Left renal pelvis (tissue), 4 donors: ENCODE results near the gene LYST. TPM values are rescaled to one million over a fixed set of nuclear protein-coding genes. Genes with fewer than 3 reads are reported as not detected.
A peak's percentile ranks its signal among the peaks of the same experiment; 100 is the strongest.

Source experiments
- DNase-seq, 4 donors: peaks; one replicate each; pipeline ENCODE4 v3.0.0-alpha.2; 2013; ENCODE audit warnings: low read depth in 4 of 4, low spot score in 3 of 4
- polyA plus RNA-seq, 4 donors: library from polyadenylated mRNA; unstranded; fragments of 120-200 nt; gene quantifications; one replicate each; pipeline ENCODE4 v1.2.1, GENCODE V29; 2013; ENCODE audit not compliant: insufficient read length in 4 of 4

The LYST gene
- polyA plus RNA-seq, 4 donors: 8.2 to 14.6 (median 11.5) TPM

DNA sequence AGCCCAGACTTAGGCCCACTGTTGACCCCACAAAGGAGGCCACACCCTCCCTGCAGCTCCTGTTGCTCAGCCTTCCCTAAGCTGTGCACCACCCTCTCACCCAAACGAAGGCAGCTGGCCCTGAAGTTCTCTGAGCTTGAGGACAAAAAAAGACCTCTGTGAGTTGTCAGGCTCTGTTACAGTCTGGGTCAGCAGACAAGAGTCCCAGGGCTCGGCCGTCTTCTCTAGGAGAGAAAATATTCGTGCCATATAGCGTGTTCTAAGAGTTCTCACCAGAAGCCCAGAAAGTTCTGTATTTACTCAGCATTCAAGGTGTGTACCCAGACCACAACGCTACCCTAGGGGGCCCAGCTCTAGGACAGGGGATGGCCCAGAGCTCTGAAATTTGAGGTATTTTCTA, 25.5 kb upstream of the LYST start:
- no peak for DNase-seq

DNA sequence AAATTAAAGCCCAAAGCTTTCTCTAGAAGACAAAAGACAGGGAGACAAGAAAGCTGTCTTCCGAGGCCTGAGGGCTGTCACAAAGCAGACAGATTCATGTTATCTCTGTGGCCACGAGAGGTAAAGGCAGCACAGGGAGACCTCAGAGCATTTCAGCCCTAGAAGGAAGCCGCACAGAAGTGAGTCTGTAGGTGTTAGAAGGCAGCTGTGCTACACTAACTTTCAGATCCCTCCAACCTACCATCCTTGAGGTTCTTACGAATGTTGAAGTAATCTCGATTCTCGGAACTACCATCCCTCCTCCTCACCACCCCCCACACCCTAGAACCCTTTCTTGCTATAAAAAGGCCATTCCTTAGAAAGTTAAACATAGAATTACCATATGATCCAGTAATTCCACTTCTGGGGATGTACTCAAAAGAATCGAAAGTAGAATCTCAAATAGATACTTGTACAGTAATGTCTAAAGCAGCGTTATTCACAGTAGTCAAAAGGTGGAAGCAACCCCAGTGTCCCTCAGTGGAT, 21.5 kb upstream of the LYST start:
- no peak for DNase-seq

DNA sequence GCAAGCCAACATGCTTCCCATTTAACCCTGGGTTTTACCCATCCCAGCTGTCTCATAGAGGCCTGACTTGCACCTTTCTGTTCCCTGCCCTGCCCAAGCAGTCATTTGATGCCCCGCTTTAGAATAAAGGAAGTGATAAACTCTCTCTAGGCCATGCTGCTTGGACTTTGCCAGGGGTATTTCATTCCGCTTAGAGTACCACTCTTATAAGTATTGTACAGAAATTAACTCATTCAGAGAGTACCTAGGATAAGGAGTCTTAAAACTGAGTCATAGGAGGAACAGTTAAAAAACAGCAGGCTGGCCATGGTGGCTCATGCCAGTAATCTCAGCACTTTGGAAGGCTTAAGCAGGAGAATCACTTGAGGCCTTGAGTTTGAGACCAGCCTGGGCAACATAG, 21.0 kb upstream of the LYST start:
- no peak for DNase-seq

DNA sequence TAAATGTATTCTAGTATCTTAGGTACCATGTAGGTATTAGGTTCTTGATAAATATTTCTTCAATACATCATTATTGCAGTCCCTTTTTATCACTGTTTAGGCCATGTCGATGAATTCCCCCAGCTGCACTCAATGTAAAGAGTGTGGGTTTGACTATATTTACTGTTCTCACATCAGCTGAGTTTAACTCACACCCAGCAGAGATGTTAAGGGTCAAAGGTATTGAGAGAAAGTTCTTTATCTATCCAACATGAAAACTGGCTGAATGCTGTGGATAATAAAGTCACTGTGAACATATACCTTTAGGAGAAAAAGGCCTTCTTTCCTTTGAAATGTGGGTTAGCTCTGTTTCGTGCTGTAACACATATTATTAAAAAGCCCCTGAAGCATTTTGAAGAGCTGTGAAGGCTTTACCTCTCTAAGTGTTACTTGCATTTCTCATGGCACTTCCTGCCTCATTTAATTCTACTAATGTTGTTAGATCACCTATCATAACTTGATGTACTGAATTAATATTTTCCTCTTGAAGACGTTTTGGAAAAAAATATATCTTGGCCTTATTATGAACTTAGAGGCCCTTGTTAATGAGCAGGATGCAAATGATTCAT, 19.1 kb upstream of the LYST start:
- DNase-seq: no peak

DNA sequence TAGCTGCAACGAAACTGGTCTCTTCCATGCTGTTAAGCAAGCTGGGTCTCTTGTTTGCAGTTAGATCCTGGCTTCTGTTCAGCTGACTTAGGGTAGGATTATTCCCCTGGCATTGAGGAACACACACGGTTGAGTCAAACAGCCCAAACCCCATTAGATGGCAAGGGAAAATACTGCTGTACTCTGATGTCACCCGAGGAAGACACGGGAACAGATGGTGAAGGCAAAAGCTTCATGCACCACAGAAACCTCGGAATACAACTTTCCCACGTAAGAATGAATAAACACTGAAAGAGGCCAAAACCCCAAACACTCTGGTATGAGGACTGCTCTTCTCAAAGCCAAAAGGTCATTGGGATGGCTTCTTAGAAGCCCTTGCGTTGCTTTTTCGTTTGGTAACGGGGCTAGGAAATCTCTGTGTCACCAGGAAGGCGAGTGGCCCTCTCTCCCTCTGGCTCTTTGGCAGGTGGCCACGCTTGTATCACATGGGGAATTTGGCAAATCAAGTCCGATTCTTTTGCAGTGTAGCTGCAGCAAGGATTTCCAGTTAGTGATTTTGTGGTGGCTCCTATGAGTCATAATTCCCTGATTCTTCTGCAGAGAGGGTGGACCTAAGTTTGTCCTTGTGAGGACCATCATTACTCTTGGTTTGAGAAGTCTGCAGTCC, 16.7 kb upstream of the LYST start:
- no peak for DNase-seq

DNA sequence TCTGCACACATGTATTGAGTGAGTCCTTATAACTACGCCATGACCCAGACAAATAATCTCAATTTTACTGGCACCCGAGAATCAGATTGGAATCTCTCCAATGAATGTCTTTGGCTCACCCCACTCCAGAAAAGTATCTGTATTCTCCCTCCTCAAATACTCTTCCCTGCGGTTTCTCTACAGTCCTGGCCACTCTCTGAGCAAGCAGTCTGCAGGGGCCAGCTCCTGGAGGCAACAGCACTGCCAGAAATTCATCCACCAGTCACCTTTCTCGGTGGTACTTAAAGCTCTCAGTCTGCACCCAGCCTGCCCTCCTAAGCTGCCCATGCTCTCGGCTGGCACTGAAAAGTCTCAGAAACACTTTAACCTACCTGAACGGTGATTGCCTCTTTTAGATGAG, 16.1 kb upstream of the LYST start:
- no peak for DNase-seq

DNA sequence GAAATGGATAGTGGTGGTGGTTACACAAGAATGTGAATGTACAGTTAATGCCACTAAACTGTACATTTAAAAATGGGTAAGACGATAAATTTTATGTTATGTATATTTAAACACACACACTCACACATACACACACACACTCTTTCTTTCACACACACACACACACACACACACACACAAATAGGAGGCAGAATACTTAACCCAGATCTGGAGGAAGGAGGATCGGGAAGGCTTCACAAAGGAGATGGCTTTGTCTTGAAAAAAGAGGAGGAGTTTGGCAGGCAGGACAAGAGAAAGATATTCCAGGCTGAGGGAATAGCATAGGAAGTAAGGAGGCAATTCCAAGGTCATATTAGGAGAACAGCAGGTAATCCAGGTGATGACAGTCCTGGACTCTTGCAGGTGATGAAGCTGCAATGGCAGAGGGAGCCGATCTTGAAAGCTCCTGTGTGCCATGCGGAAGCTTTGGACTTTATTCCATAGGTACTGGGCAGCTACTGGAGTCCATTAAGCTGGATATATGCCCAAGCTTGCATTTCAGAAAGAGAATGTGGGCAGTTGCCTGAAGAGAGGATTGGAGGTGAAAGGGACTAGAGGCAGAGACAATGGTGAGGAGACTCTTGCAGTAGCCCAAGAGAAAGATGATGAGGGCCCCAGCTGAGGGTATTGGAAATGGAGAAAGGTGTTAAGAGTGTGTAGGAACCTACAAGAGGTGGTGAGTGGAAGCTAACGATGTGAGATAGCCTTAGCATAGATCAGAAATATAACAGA, 15.4 kb upstream of the LYST start:
- DNase-seq: no peak

DNA sequence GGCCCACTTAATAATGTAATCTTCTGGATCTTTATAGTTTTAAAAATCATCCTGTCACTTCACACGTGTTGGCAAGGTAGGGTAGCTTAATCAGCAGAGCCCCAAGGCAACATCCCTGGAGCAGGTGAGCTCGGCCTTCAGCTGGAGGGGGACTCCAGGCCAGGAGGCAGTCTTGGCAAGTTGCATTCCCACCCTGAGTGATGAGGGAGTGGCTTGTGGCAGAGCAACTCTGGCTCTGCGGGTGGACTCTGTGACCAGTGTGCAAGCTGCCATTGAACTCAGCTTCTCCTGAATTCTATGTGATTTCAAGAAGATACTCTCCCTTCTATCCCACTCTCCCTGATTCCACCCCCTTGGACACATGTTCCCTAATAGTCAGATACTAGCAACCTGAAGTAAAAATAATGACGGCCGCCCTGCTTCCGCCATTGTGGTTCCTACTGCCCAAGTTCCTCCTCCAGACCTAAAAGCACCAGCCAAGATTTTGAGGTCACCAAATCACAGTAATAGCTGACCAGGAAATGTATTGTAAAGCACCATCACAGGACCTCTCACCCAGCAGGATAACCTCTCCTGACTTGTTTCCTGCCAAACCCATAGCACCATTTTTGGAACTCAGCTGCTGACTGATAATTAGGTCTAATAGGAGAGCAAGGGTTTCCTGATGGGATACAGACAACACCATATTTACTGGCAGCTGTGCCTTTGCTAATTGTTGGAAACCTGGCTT, 11.5 kb upstream of the LYST start:
- no peak for DNase-seq

DNA sequence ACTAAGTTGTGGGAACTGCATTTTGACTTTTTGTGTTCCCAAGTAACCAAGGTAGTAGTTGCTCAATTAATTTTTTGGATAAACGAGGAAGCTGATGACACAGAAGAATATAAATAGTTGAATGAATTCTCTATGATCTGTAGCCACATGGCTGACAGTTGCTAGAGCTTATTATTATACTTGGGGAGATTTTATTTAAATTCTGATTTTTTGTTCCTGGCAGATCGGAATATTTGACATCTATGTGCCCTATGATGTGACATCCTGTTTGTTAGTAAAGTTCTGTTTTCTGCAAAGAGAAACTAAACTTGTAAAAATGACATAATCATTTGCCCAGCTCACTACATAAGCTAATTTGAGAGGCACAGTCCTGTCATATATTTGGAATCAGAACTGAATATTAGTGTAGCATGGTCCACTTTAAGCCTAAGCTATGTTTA, 9.7 kb upstream of the LYST start:
- no peak for DNase-seq

DNA sequence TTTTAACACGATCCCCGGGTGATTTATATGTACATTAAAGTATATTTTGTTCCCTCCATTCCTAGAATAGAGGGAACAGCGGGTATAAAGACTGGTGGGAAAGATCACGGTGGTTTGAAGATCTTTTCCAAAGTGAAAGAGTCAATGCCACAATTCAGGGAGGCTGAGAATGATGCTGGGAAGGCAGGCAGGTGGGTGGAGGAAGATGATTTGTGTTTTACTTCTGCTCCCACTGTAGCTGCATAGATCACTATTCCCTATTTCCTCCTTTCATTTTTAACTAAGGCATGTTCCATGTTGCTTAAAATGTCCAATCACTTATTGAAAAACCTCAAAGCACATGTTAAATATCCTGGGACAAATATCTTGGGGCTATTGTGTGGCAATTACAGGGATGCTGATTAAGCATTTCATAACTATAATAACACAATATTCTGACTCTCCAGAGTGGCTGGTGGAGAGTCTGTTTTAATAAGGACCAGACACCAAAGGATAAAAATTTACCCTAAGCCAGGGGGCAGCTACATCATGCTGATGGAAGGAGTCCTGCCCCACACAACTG, 8.4 kb upstream of the LYST start:
- no peak for DNase-seq

DNA sequence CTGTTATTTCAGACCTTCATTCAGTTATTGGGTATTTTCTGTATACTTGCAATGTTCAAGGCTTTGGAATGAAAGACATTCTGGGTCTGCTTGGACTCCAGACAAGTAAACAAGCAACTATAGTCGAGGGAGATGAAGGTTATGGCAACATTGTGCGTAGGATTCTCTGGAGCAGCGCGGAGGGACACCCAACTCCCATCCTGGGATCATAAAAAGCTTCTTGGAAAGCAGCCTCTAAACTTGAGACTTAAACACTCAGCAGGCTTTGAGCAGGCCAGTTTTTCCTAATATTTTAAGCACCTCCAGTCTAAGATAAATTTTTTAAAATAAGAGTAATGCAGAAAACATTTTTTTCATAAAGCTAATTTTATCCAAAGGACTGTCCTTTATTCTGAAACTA, 7.6 kb upstream of the LYST start:
- no peak for DNase-seq

DNA sequence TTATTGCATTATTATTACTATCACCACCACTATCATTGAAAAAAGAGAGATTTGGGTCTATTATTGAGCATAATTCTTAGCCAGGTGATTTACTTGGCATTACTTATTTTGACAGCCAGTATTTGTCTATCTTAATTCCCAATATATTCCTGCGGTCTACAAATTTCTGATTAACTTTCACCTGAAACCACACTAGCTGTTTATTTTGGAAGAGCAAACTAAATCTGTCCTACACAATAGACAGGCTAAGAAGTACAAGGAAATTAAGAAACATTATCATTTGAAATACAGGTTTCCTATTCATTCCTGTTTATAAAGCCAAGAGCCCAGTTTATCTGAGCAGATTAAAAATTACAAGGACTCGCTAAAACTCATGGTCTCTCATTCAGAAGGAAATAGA, 6.9 kb upstream of the LYST start:
- no peak for DNase-seq

DNA sequence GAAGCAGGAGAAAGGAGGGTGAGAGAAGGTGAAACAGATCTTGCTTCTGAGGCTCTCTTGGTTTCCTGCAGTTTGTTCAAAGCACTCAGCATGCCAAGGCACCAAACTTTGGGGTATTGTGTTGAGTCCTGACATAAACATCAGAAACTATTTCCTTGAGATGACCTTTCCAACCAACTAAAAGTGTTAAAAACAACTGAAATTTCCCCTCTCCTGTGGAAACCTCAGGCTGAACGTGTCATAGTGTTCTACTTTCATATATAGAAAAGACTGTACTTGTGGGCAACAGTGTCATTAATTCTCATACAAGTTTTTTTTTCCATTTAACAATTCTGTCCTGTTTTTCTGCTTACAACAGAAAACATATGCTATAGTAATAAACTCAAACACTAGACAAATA, 6.3 kb upstream of the LYST start:
- DNase-seq: no peak

DNA sequence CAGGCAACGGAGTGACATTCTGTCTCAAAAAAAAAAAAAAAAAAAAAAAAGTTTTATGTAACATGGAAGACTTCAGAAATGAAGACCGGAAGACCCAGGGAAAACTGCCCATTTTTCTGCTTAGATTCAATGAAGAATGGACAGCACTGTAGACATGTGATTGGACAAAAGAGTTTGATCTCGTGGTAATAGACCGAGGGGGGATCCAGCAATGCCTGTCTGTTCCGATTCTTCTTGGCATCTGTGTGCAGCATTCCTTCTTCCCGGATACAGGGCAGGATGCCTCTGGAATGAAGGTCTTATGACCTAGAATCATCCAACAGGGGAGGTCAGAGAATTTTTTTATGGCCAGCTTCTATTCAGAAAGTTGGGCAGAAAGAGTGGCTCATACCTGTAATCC, 5.6 kb upstream of the LYST start:
- DNase-seq: no peak

DNA sequence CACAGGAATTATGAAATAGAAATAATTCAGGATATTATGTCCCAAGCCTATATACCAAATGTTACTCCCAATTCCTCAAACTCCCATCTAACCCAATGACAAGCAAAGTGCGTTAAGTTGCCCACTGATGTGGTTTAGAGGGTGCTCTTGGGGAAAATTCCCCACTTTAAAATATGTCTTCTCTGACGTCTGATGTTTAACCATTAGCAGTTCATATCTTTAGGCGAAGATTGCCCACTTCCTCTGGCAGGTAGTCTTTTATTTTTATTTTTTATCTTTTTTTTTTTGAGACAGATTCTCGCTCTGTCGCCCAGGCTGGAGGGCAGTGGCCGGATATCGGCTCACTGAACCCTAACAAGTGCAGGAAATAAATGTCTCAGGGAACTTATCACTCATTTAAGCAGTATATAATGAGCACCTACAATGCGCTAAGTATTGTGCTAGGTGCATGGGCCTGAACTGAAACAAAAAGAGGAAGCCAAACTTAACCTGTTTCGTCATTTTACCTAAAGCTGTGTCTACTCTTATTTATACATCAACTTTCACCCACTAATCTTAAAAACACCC, 1.3 kb upstream of the LYST start:
- DNase-seq: no peak

DNA sequence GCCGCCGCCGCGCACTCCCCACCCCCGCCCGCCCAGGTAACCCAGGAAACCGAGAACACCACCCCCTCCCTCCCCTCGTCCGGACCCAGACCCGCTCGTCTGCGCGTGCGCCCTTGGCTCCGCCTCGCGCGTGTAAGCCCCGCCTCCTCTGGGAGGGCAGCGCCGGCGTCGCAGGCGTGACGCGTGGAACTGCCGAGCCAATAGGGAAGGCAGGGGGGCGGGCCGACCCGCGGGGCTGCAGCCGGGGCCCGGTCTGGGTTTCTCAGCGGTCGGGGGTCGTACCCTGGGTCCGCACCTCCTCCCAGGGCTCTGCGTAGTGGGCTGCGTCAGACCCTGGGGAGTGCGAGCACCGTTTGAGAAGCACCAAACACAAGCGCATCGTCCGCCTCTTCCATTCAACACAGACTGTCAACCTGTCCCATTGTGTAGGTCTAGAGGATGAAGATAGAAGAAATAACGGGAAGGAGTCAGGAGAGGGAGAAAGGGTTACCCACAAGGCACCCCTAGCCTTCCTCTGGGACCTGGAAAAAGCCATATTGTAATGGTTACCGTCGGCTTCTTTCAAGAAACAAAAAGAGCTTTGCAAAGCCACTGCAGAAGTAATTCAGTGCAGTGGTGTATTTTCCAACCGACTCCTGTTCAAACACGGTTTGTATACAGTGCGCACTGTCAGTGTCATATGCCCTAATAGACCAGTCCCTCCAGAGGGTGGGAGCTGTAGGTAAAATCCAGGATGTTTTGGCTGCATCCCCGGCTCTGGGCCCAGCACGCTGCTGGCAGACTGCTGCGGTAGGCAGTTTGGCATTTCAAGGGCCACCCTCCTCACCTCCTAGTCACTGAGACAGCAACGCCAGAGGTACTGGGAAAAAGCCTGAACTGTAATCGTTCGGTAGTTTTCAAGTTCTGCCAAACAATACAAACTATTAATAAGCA, 473 bp upstream of the LYST start:
- peak; percentile 92 to 93 (median 93) for DNase-seq

DNA sequence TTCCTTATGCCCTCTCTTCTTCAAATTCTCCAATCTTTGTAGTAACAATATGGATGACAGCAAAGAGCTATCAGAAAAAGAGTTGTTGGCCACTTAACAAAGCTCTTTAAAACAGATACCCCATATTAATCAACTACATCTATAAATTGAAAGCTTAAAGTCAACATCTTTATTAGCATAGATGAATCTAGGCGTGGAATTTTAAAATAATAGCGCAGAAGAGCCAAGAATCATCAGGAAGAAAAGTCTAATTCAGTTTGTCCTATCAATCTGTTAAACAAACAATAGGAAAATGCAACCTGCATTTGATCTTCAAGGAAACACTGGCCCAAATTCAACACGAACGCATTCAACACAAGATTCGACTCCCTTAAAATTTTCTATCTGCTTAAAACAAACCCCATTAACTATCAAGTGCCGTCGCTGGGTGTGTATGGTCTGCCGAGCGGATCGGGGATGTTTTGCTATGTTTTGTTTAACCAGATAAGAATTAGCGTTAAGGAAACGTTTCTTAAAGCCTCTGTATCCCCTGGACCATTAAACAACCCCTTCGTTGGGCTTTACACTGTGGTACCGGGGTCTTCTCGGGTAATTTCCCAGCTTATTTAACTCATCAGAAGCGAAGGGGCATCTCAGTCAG, 1.0 kb downstream of the LYST start:
- DNase-seq: no peak

DNA sequence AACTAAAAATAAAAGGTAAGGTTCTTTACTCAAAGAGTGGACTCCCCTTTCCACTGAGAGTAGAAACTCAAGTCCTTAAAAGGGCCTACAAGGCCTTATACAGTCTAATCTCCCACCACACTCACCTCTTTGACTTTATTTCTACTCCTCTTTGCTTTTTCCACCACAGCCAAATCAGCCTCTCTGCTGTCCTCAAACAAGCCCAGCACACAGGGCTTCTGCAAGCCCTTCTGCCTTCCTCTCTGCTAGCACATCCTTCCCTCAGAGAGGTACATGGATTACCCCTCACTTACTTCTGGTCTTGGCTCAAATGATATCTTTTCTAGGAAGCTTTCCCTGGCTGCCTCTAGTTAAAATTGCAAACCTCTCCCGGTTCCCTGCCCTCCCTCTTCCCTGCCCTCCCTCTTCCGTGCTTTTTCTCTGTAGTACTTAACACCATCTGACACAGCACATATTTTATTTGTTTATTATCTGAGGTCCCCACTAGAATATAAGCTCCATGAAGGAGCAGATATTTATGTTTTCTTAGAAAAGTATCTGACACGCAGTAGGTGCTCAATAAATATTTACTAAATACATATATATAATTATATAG, 1.7 kb downstream of the LYST start:
- no peak for DNase-seq

DNA sequence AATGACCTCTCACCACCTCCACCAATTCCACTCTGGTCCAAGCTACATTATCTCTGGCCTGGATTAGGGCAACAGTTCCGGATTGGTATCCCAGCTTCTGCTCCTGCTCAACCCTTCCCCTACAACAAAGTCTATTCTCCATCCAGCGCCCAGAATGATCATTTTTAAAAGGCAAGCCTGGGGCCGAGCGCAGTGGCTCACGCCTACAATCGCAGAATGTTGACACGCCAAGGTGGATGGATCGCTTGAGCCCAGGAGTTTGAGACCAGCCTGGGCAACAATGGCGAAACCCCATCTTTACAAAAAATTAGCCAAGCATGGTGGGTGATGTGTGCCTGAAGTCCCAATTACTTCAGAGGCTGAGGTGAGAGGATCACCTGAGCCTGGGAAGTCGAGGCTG, 2.2 kb downstream of the LYST start:
- DNase-seq: no peak
